ENCODE measurements around the gene WWOX.

Gene WWOX

DNA sequence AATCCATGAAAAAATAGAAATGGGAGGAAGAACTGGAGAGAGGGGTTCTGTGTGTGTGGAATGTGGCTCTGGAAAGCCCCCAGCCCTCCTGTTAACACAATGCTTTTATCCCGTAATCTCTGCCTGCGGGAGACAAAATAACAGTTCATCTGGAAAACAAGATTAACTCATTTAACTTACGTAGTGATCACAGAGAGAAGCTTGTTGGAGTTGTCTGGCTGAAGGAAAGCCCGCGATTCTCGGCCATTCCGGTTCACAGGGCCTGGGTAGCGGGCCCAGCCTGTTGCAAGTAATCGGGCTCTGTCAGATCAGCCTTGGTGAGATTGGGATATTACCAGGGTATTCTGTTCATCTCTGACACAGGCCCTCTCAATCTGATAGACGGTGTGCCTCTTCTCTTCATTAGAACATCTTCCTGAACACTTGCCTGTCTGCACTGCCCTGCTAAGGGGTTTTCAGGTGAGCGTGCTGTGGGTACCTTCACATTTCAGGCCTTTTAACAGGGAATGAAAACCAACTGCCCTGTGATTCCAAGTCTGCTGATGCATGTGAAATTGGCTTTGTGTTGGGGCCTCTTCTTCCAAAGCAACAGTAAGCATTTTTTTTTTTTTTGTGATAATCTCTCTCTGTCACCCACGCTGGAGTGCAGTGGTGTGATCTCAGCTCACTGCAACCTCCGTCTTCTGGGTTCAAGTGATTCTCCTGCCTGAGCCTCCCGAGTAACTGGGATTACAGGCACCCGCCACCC is 609.9 kb downstream of the WWOX start:
- H3K9me3 ChIP-seq (ENCODE audit: control insufficient read depth, low read length): peaks cover 4% of the 10 kb centered on the region
- H3K36me3 ChIP-seq (ENCODE audit: control insufficient read depth, insufficient read depth, low read length): no peaks in the 10 kb centered on the region
- DNase-seq: no peak
- no peak overlapping the region for H3K27ac ChIP-seq (ENCODE audit: insufficient read depth, low read length, poor library complexity, severe bottlenecking)
- no peaks in the 10 kb centered on the region for H3K27me3 ChIP-seq (replicated peaks; ENCODE audit: control insufficient read depth, insufficient read depth, low read length, poor library complexity, severe bottlenecking)
- H3K4me3 ChIP-seq (ENCODE audit: insufficient read depth, low read depth, low read length, poor library complexity, severe bottlenecking): no peak overlapping the region
- H3K4me1 ChIP-seq (ENCODE audit: control insufficient read depth, insufficient read depth, low read length, poor library complexity, severe bottlenecking): no peaks in the 10 kb centered on the region

DNA sequence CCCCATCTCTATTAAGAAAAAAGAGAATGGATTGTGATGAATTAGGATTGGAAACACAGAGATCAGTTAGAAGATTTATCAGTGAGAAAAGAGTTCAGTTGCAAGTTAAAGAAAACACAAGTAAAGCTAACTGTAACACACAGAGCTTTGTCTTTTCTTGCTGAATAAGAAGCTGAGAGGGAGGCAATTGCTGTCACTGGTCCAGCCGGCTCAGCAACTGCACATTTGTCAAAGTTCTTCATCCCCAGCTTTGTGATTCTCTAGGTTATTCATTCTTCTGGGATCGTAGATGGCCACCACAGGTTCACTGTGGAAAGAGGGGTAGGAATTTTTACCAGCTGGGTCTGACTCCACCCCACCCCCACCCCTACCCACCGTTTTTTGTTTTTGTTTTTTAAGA is 615.7 kb downstream of the WWOX start:
- no peak for DNase-seq
- Histone ChIP-seq H3K36me3 (ENCODE audit: control insufficient read depth, insufficient read depth, low read length) (no peaks in the 10 kb centered on the region), H3K4me1 (ENCODE audit: control insufficient read depth, insufficient read depth, low read length, poor library complexity, severe bottlenecking) (no peaks in the 10 kb centered on the region), H3K27me3 (replicated peaks; ENCODE audit: control insufficient read depth, insufficient read depth, low read length, poor library complexity, severe bottlenecking) (no peaks in the 10 kb centered on the region), H3K27ac (ENCODE audit: insufficient read depth, low read length, poor library complexity, severe bottlenecking) (no peak overlapping the region), H3K4me3 (ENCODE audit: insufficient read depth, low read depth, low read length, poor library complexity, severe bottlenecking) (no peak overlapping the region), H3K9me3 (ENCODE audit: control insufficient read depth, low read length) (no peaks in the 10 kb centered on the region)

DNA sequence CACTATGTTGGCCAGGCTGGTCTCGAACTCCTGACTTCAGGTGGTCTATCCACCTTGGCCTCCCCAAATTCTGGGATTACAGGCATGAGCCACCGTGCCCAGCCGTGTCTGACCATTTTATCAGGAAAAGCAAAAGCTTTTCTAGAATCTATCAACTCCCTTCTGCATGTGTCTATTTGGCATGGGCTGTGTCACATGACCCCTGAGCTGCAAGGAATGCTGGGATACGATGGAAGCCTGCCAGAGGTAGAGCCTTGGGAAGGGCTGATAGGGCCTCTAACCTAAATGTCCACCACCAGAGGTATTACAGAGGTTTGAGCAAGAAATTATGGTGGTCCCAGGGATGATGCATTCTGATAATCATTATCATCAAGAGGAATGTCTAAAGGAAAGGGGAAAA is 616.2 kb downstream of the WWOX start:
- H3K9me3 ChIP-seq (ENCODE audit: control insufficient read depth, low read length): no peaks in the 10 kb centered on the region
- no peak for DNase-seq
- no peak overlapping the region for H3K27ac ChIP-seq (ENCODE audit: insufficient read depth, low read length, poor library complexity, severe bottlenecking)
- no peaks in the 10 kb centered on the region for H3K4me1 ChIP-seq (ENCODE audit: control insufficient read depth, insufficient read depth, low read length, poor library complexity, severe bottlenecking)
- no peaks in the 10 kb centered on the region for H3K36me3 ChIP-seq (ENCODE audit: control insufficient read depth, insufficient read depth, low read length)
- no peak overlapping the region for H3K4me3 ChIP-seq (ENCODE audit: insufficient read depth, low read depth, low read length, poor library complexity, severe bottlenecking)
- no peaks in the 10 kb centered on the region for H3K27me3 ChIP-seq (replicated peaks; ENCODE audit: control insufficient read depth, insufficient read depth, low read length, poor library complexity, severe bottlenecking)

DNA sequence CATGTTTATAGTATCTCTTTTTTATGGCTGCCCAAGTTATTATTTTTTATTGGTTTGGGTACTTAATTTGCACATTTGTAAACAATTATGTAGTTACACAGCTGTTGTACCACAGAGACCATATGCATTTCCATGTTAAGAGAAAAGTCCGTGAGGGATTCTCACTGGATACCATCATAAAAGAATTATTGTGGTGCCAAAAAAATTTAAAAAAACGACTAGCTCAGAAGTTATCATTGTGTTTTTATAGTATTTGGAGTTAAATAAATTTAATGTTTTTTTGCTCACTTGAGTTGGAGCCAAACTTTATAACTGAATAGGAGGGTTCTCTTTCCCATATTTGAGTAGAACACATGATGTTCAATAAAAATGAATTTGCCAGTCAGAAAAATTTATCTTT is 618.7 kb downstream of the WWOX start:
- Histone ChIP-seq H3K4me1 (ENCODE audit: control insufficient read depth, insufficient read depth, low read length, poor library complexity, severe bottlenecking) (no peaks in the 10 kb centered on the region), H3K27me3 (replicated peaks; ENCODE audit: control insufficient read depth, insufficient read depth, low read length, poor library complexity, severe bottlenecking) (no peaks in the 10 kb centered on the region), H3K4me3 (ENCODE audit: insufficient read depth, low read depth, low read length, poor library complexity, severe bottlenecking) (no peak overlapping the region), H3K36me3 (ENCODE audit: control insufficient read depth, insufficient read depth, low read length) (no peaks in the 10 kb centered on the region), H3K9me3 (ENCODE audit: control insufficient read depth, low read length) (no peaks in the 10 kb centered on the region), H3K27ac (ENCODE audit: insufficient read depth, low read length, poor library complexity, severe bottlenecking) (no peak overlapping the region)
- no peak for DNase-seq

DNA sequence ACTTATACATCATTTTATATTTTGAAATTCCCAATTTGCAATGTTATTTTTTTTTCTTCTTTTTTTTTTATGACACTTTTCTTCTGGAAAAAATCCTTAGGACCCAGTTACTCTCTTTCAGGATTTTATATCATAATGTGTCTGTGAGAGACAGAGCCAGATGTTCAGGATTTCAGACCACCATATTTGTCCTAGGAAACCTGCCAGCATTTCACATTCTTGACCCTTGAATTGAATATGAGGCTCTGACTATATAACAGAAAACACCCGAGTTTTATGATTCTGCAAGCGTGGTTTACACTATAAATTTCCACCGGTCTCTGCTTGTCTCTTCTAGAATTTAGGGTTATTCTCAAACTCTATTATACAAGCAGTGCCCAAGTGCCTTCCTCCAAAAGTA is 621.0 kb downstream of the WWOX start:
- H3K27me3 ChIP-seq (replicated peaks; ENCODE audit: control insufficient read depth, insufficient read depth, low read length, poor library complexity, severe bottlenecking): no peaks in the 10 kb centered on the region
- no peak for DNase-seq
- H3K4me1 ChIP-seq (ENCODE audit: control insufficient read depth, insufficient read depth, low read length, poor library complexity, severe bottlenecking): no peaks in the 10 kb centered on the region
- H3K27ac ChIP-seq (ENCODE audit: insufficient read depth, low read length, poor library complexity, severe bottlenecking): no peak overlapping the region
- H3K36me3 ChIP-seq (ENCODE audit: control insufficient read depth, insufficient read depth, low read length): no peaks in the 10 kb centered on the region
- H3K9me3 ChIP-seq (ENCODE audit: control insufficient read depth, low read length): no peaks in the 10 kb centered on the region
- no peak overlapping the region for H3K4me3 ChIP-seq (ENCODE audit: insufficient read depth, low read depth, low read length, poor library complexity, severe bottlenecking)

DNA sequence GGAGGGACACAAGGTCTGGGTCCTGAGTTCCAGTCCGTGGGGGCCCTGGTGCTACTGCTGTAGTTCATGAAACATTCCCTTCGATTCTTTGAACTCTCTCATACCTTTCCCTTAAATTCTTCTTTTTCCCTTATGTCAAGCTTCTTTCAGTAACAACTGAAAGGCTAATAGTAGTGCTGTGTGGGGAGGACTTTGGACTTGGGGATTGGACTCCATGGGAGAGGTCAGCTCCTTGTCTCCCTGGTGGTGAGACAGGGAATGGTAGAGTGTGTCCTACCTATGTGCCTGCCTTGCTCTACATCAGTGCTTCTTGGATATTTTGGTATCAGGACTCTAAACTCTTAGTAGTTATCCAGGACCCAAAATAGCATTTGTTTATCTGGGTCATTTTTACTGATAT is 628.1 kb downstream of the WWOX start:
- no peak overlapping the region for H3K27ac ChIP-seq (ENCODE audit: insufficient read depth, low read length, poor library complexity, severe bottlenecking)
- H3K9me3 ChIP-seq (ENCODE audit: control insufficient read depth, low read length): no peaks in the 10 kb centered on the region
- no peaks in the 10 kb centered on the region for H3K36me3 ChIP-seq (ENCODE audit: control insufficient read depth, insufficient read depth, low read length)
- no peaks in the 10 kb centered on the region for H3K27me3 ChIP-seq (replicated peaks; ENCODE audit: control insufficient read depth, insufficient read depth, low read length, poor library complexity, severe bottlenecking)
- H3K4me3 ChIP-seq (ENCODE audit: insufficient read depth, low read depth, low read length, poor library complexity, severe bottlenecking): no peak overlapping the region
- H3K4me1 ChIP-seq (ENCODE audit: control insufficient read depth, insufficient read depth, low read length, poor library complexity, severe bottlenecking): no peaks in the 10 kb centered on the region
- DNase-seq: no peak

DNA sequence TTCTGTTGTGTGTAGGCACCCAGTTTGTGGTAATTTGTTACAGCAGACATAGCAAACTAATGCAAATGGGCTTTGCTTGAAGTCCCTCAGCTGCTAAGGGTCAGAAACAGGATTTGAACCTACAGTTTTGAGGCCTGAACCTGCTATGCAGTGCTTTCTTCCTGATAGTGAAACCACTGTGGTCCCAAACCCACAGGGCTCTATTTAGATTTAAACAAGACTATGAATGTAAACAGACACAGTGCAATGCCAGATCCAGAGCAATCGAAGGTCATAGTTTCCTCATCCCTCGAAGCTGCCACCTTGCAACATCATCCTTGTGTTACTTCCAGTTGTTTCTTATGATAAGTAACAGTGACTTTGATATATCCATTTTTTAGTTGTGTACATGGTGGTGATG is 630.2 kb downstream of the WWOX start:
- no peaks in the 10 kb centered on the region for H3K4me1 ChIP-seq (ENCODE audit: control insufficient read depth, insufficient read depth, low read length, poor library complexity, severe bottlenecking)
- H3K27me3 ChIP-seq (replicated peaks; ENCODE audit: control insufficient read depth, insufficient read depth, low read length, poor library complexity, severe bottlenecking): no peaks in the 10 kb centered on the region
- H3K27ac ChIP-seq (ENCODE audit: insufficient read depth, low read length, poor library complexity, severe bottlenecking): no peak overlapping the region
- no peak overlapping the region for H3K4me3 ChIP-seq (ENCODE audit: insufficient read depth, low read depth, low read length, poor library complexity, severe bottlenecking)
- H3K36me3 ChIP-seq (ENCODE audit: control insufficient read depth, insufficient read depth, low read length): no peaks in the 10 kb centered on the region
- no peaks in the 10 kb centered on the region for H3K9me3 ChIP-seq (ENCODE audit: control insufficient read depth, low read length)
- DNase-seq: no peak

DNA sequence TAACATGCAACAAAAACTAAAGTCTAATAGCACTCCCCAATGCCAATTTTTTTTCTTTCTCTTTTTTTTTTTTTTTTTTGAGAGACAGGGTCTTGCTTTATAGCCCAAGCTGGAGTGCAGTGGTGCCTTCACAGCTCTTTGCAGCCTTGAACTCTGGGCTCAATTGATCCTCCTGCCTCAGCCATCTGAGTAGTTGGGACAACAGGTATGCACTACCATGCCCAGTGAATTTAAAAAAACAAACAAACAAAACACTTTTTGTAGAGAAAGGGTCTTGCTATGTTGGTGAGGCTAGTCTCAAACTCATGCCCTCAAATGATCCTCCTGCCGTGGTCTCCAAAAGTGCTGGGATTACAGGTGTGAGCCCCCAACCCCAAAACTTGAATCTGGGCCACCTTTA is 632.3 kb downstream of the WWOX start:
- H3K4me3 ChIP-seq (ENCODE audit: insufficient read depth, low read depth, low read length, poor library complexity, severe bottlenecking): no peak overlapping the region
- H3K9me3 ChIP-seq (ENCODE audit: control insufficient read depth, low read length): no peaks in the 10 kb centered on the region
- H3K27me3 ChIP-seq (replicated peaks; ENCODE audit: control insufficient read depth, insufficient read depth, low read length, poor library complexity, severe bottlenecking): no peaks in the 10 kb centered on the region
- H3K36me3 ChIP-seq (ENCODE audit: control insufficient read depth, insufficient read depth, low read length): no peaks in the 10 kb centered on the region
- DNase-seq: no peak
- no peak overlapping the region for H3K27ac ChIP-seq (ENCODE audit: insufficient read depth, low read length, poor library complexity, severe bottlenecking)
- no peaks in the 10 kb centered on the region for H3K4me1 ChIP-seq (ENCODE audit: control insufficient read depth, insufficient read depth, low read length, poor library complexity, severe bottlenecking)

DNA sequence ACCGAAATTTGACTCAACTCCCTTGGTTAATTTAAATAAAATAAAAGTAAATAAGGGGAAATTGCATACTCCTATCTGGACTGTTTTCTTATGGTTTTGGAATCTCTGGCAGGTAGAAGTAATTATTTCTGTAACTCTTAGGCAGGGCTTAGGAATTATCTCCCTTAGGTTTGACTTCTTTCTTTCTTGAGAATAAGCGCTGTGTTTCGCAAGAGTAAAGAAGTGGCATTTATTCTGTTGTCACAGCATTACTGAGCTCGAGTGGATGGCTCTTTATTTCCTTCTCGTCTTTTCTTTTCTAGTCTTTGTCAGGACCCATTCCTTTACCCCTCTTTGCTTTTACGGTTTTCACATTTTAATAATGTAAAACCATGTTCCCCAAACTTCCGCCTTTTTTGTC is 633.2 kb downstream of the WWOX start:
- Histone ChIP-seq H3K4me1 (ENCODE audit: control insufficient read depth, insufficient read depth, low read length, poor library complexity, severe bottlenecking) (no peaks in the 10 kb centered on the region), H3K27me3 (replicated peaks; ENCODE audit: control insufficient read depth, insufficient read depth, low read length, poor library complexity, severe bottlenecking) (no peaks in the 10 kb centered on the region), H3K9me3 (ENCODE audit: control insufficient read depth, low read length) (no peaks in the 10 kb centered on the region), H3K4me3 (ENCODE audit: insufficient read depth, low read depth, low read length, poor library complexity, severe bottlenecking) (no peak overlapping the region), H3K27ac (ENCODE audit: insufficient read depth, low read length, poor library complexity, severe bottlenecking) (no peak overlapping the region), H3K36me3 (ENCODE audit: control insufficient read depth, insufficient read depth, low read length) (no peaks in the 10 kb centered on the region)
- DNase-seq: no peak

DNA sequence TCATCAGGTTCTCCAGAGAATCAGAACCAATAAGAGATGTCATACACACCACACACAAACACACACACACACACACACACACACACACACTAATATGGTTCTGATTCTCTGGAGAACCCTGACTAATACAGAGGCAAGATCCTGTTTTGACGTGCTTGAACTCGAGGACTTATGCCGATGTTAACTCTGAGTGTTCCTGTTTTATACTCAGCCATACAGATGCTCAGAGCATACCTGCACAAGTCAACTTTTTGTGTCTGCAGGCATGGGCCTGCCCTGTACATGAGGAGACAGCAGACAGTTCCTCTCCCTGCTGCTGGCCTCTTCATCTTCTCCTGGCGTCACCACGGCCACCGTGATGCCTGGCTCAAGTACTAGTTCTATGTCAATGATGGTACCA is 635.9 kb downstream of the WWOX start:
- DNase-seq: no peak
- H3K9me3 ChIP-seq (ENCODE audit: control insufficient read depth, low read length): no peaks in the 10 kb centered on the region
- H3K4me3 ChIP-seq (ENCODE audit: insufficient read depth, low read depth, low read length, poor library complexity, severe bottlenecking): no peak overlapping the region
- H3K27ac ChIP-seq (ENCODE audit: insufficient read depth, low read length, poor library complexity, severe bottlenecking): no peak overlapping the region
- H3K36me3 ChIP-seq (ENCODE audit: control insufficient read depth, insufficient read depth, low read length): no peaks in the 10 kb centered on the region
- H3K4me1 ChIP-seq (ENCODE audit: control insufficient read depth, insufficient read depth, low read length, poor library complexity, severe bottlenecking): no peaks in the 10 kb centered on the region
- H3K27me3 ChIP-seq (replicated peaks; ENCODE audit: control insufficient read depth, insufficient read depth, low read length, poor library complexity, severe bottlenecking): no peaks in the 10 kb centered on the region
